NCI-H2171 treated with DMSO at 0.1 percent for 48 hours (cell line): ENCODE results near the gene PKN1.
"Not testable (repeated sequence)": the region's sequence is repeated elsewhere in the genome, so short reads cannot be mapped to it uniquely, and the experiment has no call there.

Experiments
- DNase-seq: peaks from one replicate; lab custom pipeline; 2025; lab: John Stamatoyannopoulos, UW

PKN1 gene

GRCh38 chr19:14487370-14488125 lies 54.4 kb downstream of the PKN1 start:
- DNase-seq, result no peak

GRCh38 chr19:14492756-14493337 lies 59.7 kb downstream of the PKN1 start:
- no peak for DNase-seq

GRCh38 chr19:14494411-14494810 lies 61.3 kb downstream of the PKN1 start:
- no peak for DNase-seq

- DNase-seq, result no peak
Observed at GRCh38 chr19:14494910-14495671, 62.0 kb downstream of the PKN1 start.

GRCh38 chr19:14495672-14496028 lies 62.5 kb downstream of the PKN1 start:
- DNase-seq, result no peak

GRCh38 chr19:14496029-14496833 lies 63.1 kb downstream of the PKN1 start, which contains the start of gene GIPC1:
TSS of gene GIPC1 (minus strand) at chr19:14496127. CDS start at chr19:14482976, 13,151 bp downstream.
- DNase-seq, result peak; percentile 99

- DNase-seq, result no peak
Observed at GRCh38 chr19:14496834-14497227, 63.7 kb downstream of the PKN1 start.

- no peak for DNase-seq
Observed at GRCh38 chr19:14497228-14497921, 64.3 kb downstream of the PKN1 start.

- DNase-seq, result no peak
Observed at GRCh38 chr19:14502334-14503092, 69.4 kb downstream of the PKN1 start.

GRCh38 chr19:14503285-14503684 lies 70.2 kb downstream of the PKN1 start:
- DNase-seq, result no peak

GRCh38 chr19:14504575-14504974 lies 71.5 kb downstream of the PKN1 start:
- DNase-seq, result not testable (repeated sequence)

GRCh38 chr19:14505488-14506239 lies 72.6 kb downstream of the PKN1 start:
- peak; percentile 10 for DNase-seq

GRCh38 chr19:14507704-14508542 lies 74.8 kb downstream of the PKN1 start:
- DNase-seq, result no peak

GRCh38 chr19:14510311-14511228 lies 77.5 kb downstream of the PKN1 start:
- DNase-seq, result peak; percentile 61

- no peak for DNase-seq
Observed at GRCh38 chr19:14511229-14511593, 78.1 kb downstream of the PKN1 start.

- no peak for DNase-seq
Observed at GRCh38 chr19:14512406-14512961, 79.4 kb downstream of the PKN1 start.

- DNase-seq, result no peak
Observed at GRCh38 chr19:14514215-14514863, 81.2 kb downstream of the PKN1 start.
